ENCODE measurements around the gene PI3.
"Not testable (repeated sequence)": the region's sequence is repeated elsewhere in the genome, so short reads cannot be mapped to it uniquely, and the experiment has no call there.

The PI3 gene, protein sequence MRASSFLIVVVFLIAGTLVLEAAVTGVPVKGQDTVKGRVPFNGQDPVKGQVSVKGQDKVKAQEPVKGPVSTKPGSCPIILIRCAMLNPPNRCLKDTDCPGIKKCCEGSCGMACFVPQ

GRCh38 chr20:45174434-45175364, at the start of gene PI3:
TSS of gene PI3 (plus strand) at chr20:45174902. CDS start at chr20:45174923, 21 bp downstream.
- DNase-seq (ENCODE audit: low read depth in 2 of 2), result no peak

DNA sequence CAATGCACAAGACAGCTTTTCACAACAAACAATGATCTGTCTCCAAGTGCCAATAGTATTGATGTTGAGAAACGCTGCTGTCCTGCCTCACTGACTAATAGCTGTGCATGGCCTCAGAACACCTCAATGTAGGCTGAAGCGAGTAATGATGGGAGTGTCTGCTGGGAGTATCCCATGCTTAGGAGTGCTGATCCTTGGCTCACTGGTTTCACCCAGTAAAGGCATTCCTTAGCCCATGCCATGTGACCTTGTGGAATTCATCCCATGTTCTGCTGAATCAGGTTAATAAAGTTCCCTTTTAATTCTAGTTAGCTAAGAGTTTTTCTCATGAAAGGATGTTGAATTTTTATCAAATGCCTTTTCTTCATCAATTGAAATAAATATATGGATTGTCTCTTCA, 46.6 kb upstream of the PI3 start:
- no peak for DNase-seq (ENCODE audit: low read depth in 2 of 2)

DNA sequence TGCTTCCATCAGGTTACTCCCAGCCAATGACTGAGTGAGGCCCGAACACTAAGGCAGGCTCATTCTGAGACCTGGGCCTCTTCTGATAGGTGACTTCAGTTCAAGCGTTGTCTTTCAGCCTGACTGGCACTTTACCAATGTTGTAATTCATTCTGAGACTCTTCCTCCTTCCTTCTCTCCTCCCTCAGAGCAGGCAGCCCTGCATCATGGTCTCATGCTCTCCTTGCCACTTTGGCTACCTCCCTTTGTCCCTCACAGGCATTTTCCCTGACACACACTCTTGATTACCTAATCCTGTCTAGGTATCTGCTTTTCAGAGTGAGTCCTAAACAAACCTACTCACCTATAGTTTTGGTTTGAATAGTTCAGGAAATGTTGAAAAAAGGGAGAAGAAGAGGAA, 37.8 kb upstream of the PI3 start:
- no peak for DNase-seq (ENCODE audit: low read depth in 2 of 2)

- peak; percentile 9 to 77 for DNase-seq (ENCODE audit: low read depth in 2 of 2)
These were observed 36.0 kb upstream of the PI3 start for GRCh38 chr20:45138561-45139300.

DNA sequence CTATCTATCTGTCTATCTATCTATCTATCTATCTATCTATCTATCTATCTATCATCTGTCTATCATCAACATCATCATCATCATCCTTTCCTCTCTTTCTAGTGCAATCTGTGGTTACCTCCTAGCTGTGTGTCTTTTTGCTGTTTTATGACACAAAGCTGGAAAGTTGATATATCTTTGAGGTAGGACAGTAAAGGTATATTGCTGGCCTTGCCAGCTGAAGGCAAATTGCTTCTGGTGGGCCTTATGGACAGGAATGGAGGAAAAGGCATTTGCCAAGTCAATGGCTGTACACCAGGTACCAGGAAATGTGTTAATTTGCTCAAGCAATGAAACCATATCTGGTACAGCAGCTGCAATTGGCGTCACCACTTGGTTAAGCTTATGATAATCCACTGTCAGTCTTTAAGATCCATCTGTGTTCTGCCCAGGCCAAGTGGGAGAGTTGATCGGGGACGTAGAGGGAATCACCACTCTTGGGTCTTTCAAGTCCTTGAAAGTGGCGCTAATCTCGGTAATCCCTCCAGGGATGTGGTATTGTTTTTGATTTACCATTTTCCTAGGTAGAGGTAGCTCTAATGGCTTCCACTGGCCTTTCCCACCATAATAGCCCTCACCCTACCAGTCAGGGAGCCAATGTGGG, 34.8 kb upstream of the PI3 start:
- not testable (repeated sequence) for DNase-seq (ENCODE audit: low read depth in 2 of 2)

- DNase-seq (ENCODE audit: low read depth in 2 of 2), result no peak
These were observed 33.9 kb upstream of the PI3 start for GRCh38 chr20:45140836-45141235.

GRCh38 chr20:45149062-45149461, 25.6 kb upstream of the PI3 start:
- DNase-seq (ENCODE audit: low read depth in 2 of 2), result no peak

GRCh38 chr20:45152405-45152804, 22.3 kb upstream of the PI3 start:
- no peak for DNase-seq (ENCODE audit: low read depth in 2 of 2)

GRCh38 chr20:45153147-45153546, 21.6 kb upstream of the PI3 start:
- no peak for DNase-seq (ENCODE audit: low read depth in 2 of 2)

- no peak for DNase-seq (ENCODE audit: low read depth in 2 of 2)
These were observed 20.9 kb upstream of the PI3 start for GRCh38 chr20:45153752-45154151.

GRCh38 chr20:45154183-45154582, 20.5 kb upstream of the PI3 start:
- DNase-seq (ENCODE audit: low read depth in 2 of 2), result no peak

GRCh38 chr20:45154794-45155193, 19.9 kb upstream of the PI3 start:
- DNase-seq (ENCODE audit: low read depth in 2 of 2), result not testable (repeated sequence)

DNA sequence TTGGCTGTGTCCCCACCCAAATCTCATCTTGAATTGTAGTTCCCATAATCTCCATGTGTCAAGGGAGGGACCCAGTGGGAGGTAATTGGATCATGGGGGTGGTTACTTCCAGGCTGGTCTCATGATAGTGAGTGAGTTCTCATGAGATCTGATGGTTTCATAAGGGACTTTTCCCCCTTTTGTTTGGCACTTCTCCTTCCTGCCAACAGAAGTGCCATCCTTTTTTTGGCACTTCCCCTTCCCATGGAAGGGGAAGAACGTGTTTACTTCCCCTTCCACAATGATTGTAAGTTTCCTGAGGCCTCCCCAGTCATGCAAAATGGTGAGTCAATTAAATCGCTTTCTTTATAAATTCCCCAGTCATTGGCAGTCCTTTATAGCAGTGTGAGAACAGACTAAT, 18.0 kb upstream of the PI3 start:
- no peak for DNase-seq (ENCODE audit: low read depth in 2 of 2)

DNA sequence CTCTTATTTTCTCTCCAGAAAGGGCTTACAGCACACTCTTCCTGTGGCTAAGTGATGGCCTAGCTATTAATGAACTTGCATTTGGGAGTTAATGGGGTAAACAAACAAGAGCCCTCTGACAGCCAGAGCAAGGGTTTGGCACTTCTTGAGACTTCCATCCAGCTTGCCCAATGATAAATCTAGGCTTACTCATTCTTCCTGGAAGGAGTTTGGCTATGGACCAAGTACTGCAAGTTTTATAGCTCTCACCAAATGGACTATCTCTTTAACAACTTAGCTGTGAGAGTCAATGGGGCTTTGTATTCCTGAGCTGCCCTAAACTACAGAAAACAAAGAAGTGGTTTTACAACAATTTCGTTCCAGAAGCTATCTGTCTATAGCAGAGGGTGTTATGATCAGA, 16.7 kb upstream of the PI3 start:
- no peak for DNase-seq (ENCODE audit: low read depth in 2 of 2)

- DNase-seq (ENCODE audit: low read depth in 2 of 2), result no peak
These were observed 11.5 kb upstream of the PI3 start for GRCh38 chr20:45163083-45163803.

GRCh38 chr20:45164906-45165305, 9.8 kb upstream of the PI3 start:
- DNase-seq (ENCODE audit: low read depth in 2 of 2), result no peak

- DNase-seq (ENCODE audit: low read depth in 2 of 2), result no peak
These were observed 1.2 kb upstream of the PI3 start for GRCh38 chr20:45173522-45173921.

DNA sequence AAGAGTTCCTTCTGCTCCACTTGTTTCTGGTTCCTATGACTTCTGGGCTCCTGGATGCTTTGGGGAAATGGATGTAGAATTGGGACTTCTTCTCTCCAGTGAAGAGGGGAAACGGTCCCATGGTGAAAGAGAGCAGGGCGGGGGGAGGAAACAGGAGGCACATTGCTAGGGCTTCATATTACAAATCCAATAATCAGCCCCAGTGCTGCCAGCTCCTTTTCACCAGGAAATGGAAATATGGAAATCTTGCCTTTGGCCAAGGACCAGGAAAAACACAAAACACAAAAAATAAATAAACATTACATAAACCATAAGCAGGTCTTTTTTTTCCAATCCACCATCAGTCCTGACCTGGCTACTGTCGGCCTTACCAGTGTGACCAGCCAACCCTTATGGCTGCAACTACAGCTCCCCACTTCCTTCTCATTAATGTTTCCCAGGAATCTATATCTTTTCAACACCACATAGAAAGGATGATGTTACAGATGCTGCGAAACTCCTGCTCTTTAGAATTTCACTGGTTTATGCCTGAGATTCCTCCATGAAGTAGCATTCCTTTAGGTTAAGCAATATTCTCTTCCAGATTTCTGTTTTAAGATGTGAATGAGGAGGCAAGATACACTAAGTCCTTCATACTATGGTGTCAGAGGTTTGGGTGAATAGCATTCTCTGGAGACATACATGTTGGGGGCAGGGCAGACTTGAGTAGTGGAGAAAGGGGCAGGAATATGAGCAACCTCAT, 2.0 kb downstream of the PI3 start:
- no peak for DNase-seq (ENCODE audit: low read depth in 2 of 2)

DNA sequence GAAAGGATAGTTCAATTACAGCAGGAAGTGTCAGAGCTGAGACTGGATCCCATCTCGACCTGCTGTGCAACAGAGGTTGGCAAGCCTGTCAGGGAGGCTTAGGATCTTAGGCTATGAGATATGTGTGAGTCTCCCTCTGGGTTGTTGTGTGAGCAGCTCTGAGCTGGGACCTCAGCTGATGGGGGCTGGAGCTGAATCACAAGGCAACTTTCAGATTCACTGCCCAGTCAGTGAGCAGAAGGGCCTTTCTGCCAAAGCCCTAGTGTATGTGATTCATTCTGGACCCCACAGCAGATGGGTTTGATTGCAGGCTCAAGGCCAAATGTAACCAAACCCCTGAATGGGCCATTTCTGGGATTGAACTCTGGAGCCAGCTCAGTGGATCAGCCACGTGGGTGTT, 4.5 kb downstream of the PI3 start:
- DNase-seq (ENCODE audit: low read depth in 2 of 2), result no peak

- no peak for DNase-seq (ENCODE audit: low read depth in 2 of 2)
These were observed 6.9 kb downstream of the PI3 start for GRCh38 chr20:45181639-45182038.

- no peak for DNase-seq (ENCODE audit: low read depth in 2 of 2)
These were observed 8.4 kb downstream of the PI3 start for GRCh38 chr20:45183084-45183483.

Measured in stimulated activated CD4-positive, alpha-beta T cell treated with anti-CD3 and anti-CD28 coated beads, Interleukin-12 subunit alpha, Interleukin-12 subunit beta, amount 100 ng/mL, for 24 hours (primary cell).